GM18907 (cell line): ENCODE results near the gene FHIT.

Source experiments
- ATAC-seq: cut with Tn5 transposase; IDR thresholded peaks from one replicate; pipeline ENCODE4 v1.9.1; 2021; ENCODE audit warnings: mild to moderate bottlenecking, moderate library complexity; ENCODE audit not compliant: unreplicated experiment

The FHIT gene

GRCh38 chr3:59930170-59930569, 1321.1 kb downstream of the FHIT start:
- ATAC-seq, result no peak

GRCh38 chr3:59927056-59927455, 1324.2 kb downstream of the FHIT start:
- ATAC-seq, result no peak

GRCh38 chr3:59925946-59926345, 1325.3 kb downstream of the FHIT start:
- ATAC-seq, result no peak

- no peak for ATAC-seq
Measured at GRCh38 chr3:59922192-59922591, 1329.1 kb downstream of the FHIT start.

GRCh38 chr3:59920822-59921221, 1330.4 kb downstream of the FHIT start:
- ATAC-seq, result no peak

GRCh38 chr3:59919586-59919985, 1331.7 kb downstream of the FHIT start:
- ATAC-seq, result no peak

- no peak for ATAC-seq
Measured at GRCh38 chr3:59914251-59914650, 1337.0 kb downstream of the FHIT start.

- ATAC-seq, result no peak
Measured at GRCh38 chr3:59913645-59914044, 1337.6 kb downstream of the FHIT start.

- no peak for ATAC-seq
Measured at GRCh38 chr3:59908701-59909100, 1342.6 kb downstream of the FHIT start.

GRCh38 chr3:59908280-59908679, 1343.0 kb downstream of the FHIT start:
- no peak for ATAC-seq

- no peak for ATAC-seq
Measured at GRCh38 chr3:59904296-59904695, 1347.0 kb downstream of the FHIT start.

- no peak for ATAC-seq
Measured at GRCh38 chr3:59899061-59899460, 1352.2 kb downstream of the FHIT start.

GRCh38 chr3:59895972-59896371, 1355.3 kb downstream of the FHIT start:
- no peak for ATAC-seq

GRCh38 chr3:59894425-59895121, 1356.7 kb downstream of the FHIT start:
- no peak for ATAC-seq

- ATAC-seq, result no peak
Measured at GRCh38 chr3:59890639-59891038, 1360.6 kb downstream of the FHIT start.

- ATAC-seq, result no peak
Measured at GRCh38 chr3:59886790-59887189, 1364.5 kb downstream of the FHIT start.

GRCh38 chr3:59885899-59886400, 1365.3 kb downstream of the FHIT start:
- ATAC-seq, result no peak

GRCh38 chr3:59885101-59885500, 1366.2 kb downstream of the FHIT start:
- no peak for ATAC-seq

GRCh38 chr3:59884409-59884808, 1366.8 kb downstream of the FHIT start:
- no peak for ATAC-seq

GRCh38 chr3:59882746-59883145, 1368.5 kb downstream of the FHIT start:
- ATAC-seq, result no peak

- no peak for ATAC-seq
Measured at GRCh38 chr3:59880717-59881116, 1370.5 kb downstream of the FHIT start.

- no peak for ATAC-seq
Measured at GRCh38 chr3:59879031-59879581, 1372.1 kb downstream of the FHIT start.

- ATAC-seq, result no peak
Measured at GRCh38 chr3:59878038-59878427, 1373.2 kb downstream of the FHIT start.
